ENCODE results near the gene USP3. TPM values are rescaled to one million over a fixed set of nuclear protein-coding genes. Genes with fewer than 3 reads are reported as not detected.
A peak's percentile ranks its signal among the peaks of the same experiment; 100 is the strongest.

Gene USP3
- total RNA-seq, 1 donor from 2014 or later = 29.5 TPM

- no peak for DNase-seq (ENCODE audit: low read depth in 2 of 2)
Observed at GRCh38 chr15:63539998-63540397, 35.6 kb downstream of the USP3 start.

- no peak for DNase-seq (ENCODE audit: low read depth in 2 of 2)
Observed at GRCh38 chr15:63540449-63540848, 36.1 kb downstream of the USP3 start.

DNA sequence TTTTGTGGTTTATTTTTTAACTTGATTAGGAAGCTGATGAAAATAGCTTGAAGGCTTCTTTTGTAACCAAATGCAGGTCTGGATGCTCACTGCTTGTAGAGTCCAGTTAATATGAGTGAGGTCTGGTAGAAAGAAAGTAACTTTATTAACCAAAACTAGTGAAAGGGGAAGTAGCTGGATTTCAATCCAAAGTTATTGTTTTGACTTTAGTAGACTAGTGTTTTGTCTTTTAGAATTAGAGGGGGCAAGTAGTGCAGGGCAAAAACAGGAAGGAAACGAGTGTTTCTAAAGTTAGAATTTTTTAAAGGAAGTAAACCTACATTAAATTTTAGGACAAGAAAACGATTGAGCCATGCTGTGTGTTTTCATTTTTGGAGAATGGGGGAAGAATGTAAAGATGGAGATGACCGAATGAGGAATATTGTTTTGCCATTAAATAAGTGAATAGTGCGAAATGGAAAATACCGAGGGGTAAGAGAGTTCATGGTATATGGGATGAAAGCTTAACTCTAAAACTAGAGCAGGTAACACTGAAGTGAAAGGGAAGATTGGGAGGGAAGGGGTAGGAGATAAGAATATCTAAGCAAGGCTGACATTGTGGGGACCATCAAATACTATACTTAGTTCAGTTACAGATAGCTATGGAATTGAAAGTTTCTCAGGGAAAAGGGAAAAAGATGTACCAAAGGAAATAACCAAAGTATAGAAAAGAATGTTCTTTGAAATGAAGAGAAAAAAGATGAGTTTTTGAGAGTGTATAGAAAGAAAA lies 40.0 kb downstream of the USP3 start:
- no peak for DNase-seq (ENCODE audit: low read depth in 2 of 2)

- no peak for DNase-seq (ENCODE audit: low read depth in 2 of 2)
Observed at GRCh38 chr15:63545520-63545919, 41.1 kb downstream of the USP3 start.

DNA sequence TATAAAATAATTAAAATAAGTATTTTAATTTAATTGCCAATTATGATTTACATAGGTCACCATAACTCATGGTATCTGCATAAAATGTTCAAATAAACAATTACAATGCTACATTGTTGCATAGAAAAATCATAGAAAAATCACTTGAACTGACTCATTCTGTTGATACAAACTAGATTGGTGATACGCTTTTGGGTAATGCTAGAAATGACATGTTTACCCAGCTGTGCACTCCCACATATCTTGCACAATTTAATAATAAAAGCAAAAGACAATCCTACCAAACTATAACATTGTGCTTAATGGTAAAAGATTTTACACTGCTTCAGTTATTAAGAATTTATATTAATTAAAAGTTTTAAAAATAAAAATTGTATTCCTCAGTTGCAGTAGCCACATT lies 47.0 kb downstream of the USP3 start:
- peak in 1 of 2 donors; percentile 13 for DNase-seq (ENCODE audit: low read depth in 2 of 2)

- peak; percentile 86 to 89 for DNase-seq (ENCODE audit: low read depth in 2 of 2)
Observed at GRCh38 chr15:63553388-63553791, 49.0 kb downstream of the USP3 start.

DNA sequence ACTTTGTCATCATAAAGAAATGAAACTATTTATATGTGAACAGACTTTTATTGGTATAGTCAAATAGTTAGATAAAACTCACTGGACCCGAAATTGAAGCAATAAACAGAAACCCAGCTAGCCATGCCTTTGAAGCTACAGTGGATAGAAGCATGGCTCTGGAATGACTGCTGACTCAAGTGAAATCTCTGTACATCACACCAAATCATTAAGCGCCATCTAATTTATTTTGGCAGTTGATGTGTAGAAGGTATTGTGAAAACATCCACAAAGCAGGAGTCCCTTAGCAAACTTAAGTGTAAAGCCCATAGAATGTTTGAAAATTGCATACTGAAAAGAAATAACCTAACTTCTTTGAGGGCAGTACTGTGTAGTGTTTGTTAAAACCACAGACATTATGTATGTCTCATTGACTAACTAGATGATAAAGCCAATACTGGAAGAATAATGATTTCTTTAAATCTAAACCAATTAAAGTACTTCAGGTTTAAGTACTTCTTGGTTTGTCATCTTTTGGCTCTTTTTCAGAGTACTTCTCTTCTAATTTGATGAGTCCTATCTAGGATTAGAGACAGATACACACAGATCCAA lies 50.0 kb downstream of the USP3 start:
- DNase-seq (ENCODE audit: low read depth in 2 of 2) = no peak

DNA sequence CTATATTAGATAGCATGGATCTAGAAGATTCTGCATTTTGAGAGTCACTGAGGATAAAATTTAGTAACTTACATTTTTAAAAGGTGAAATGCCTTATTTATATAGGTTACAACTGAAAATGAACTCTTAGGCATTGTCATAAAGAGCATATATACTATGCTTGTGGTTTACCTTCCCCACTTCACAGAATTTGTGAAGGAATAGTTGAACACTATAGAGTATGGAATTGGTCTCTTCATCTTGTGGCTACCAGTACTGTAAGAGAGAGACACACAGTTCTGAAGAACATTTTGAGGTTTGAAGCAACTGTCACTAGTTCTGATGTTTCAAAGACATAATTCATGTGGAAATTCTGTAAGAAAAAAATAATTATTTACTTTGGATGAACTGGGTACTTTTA lies 51.1 kb downstream of the USP3 start:
- DNase-seq (ENCODE audit: low read depth in 2 of 2) = no peak

- no peak for DNase-seq (ENCODE audit: low read depth in 2 of 2)
Observed at GRCh38 chr15:63556246-63556645, 51.9 kb downstream of the USP3 start.

GRCh38 chr15:63556736-63557135 lies 52.3 kb downstream of the USP3 start:
- no peak for DNase-seq (ENCODE audit: low read depth in 2 of 2)

DNA sequence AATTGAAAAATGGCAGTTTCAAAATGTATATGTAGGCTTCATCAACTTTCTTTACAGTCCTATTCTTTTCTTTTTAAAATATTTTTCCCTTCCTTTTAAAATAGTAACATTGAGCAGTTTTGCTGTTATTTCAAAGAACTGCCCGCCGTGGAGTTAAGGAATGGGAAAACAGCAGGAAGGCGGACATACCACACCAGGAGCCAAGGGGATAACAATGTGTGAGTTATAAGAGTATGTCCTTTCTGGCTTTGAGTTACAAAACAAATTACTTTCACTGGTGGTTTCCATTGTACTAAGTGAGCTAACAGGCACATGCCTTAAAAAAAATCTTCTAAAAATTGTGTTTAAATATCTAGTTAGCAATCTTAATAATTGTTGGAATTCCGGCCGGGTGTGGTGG lies 55.4 kb downstream of the USP3 start:
- DNase-seq (ENCODE audit: low read depth in 2 of 2) = no peak

DNA sequence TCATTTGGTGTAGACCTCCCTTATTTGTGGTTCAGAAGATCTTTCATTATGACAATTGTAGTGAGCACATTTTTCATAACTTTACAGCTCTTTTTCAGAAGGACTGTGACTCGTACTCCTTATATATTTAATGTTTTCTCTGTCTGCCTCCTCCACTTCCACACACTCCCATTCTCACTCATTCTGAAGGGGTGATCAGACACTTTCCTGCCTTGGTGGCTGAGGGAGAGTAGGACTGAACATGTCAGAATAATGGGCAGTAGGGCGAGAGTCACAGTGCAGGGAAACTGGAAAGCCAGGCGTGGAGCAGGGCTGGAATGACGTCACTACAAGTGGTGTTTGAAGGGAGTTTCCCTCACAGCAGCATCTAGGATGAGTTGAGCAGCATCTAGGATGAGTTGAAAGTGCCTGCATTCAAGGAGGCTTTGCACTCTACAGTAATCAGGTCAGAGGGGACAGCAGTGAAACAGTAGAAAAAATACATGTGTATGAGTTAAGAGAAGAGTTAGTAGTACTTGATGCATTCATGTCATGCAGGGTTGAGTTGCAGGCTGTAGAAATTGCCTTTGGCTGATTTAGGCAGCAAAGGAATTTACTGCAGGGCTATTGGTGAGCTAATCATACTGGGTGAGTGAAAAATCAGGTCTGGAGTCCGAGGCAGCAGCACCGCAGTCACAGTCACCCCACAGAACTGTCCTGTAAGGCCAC lies 56.5 kb downstream of the USP3 start:
- no peak for DNase-seq (ENCODE audit: low read depth in 2 of 2)

- no peak for DNase-seq (ENCODE audit: low read depth in 2 of 2)
Observed at GRCh38 chr15:63564093-63564492, 59.7 kb downstream of the USP3 start.

DNA sequence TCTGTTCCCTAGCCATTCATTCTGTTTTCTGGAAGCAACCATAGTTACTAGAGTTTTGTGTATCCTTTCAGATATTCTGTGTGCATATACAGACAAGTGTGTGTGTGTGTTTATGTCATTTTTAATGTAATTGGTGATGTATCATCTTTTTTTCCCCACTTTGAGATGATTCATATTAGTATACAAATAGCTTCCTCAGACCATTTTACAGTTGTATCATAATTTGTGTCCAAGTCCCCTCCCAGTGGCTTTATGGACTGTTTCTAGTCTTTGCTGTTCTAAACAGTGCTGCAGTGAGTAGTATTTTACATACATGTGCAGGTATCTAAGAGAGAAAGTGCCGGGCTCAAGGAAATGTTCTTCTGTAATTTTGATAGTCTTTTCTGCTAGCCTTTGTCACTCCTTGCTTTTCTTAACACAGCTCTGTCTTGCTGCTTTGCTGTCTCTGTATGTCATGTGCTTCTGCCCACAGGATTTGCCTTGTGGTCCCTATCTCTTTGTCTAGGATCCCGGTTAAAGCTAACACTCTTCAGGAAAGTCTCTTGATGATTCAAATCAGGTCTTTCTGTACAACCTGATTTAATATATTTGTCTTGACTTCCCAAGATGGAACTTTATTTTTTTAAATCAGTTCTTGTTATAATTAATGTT lies 61.3 kb downstream of the USP3 start:
- no peak for DNase-seq (ENCODE audit: low read depth in 2 of 2)

- no peak for DNase-seq (ENCODE audit: low read depth in 2 of 2)
Observed at GRCh38 chr15:63572749-63573464, 68.5 kb downstream of the USP3 start.

GRCh38 chr15:63573533-63573932 lies 69.1 kb downstream of the USP3 start:
- DNase-seq (ENCODE audit: low read depth in 2 of 2) = no peak

GRCh38 chr15:63575312-63575711 lies 70.9 kb downstream of the USP3 start:
- no peak for DNase-seq (ENCODE audit: low read depth in 2 of 2)

DNA sequence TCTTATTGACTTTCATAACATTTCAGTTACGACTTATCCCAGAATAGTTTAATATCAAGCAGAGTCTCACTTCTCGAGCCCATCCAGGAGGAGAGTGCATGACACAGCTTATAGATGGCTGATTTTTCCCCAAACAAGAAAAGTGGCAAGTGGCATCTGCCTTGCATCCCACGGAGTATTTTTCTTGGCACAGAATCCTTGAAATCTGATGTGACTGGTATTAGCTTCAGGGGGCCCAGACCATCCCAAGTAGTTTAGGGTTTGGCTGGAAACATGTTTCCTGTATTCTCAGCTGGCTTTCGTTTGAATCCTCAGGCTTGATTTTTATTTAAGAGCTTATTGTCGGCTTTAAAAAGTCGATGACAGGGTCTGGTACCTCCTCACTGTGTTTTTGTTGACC lies 72.0 kb downstream of the USP3 start:
- no peak for DNase-seq (ENCODE audit: low read depth in 2 of 2)

DNA sequence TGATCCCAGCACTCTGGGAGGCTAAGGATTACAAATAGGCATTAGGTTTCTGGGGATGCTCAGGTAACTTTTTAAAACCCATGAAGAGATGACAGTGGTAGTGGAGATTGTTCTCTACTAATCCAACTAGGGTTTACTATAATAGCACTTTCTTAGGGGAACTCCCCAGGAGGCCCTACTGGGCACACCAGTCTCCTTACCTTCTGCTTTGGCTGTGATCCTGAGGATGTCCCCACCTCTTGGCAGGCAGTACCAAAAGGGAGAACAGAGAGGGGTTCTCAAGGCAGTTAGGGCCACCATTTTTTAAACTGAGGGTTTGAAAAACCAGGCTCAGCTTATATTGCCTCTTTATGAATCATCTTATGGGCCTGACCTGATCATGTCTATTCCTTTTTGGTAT lies 77.8 kb downstream of the USP3 start:
- no peak for DNase-seq (ENCODE audit: low read depth in 2 of 2)

- no peak for DNase-seq (ENCODE audit: low read depth in 2 of 2)
Observed at GRCh38 chr15:63582718-63583426, 78.5 kb downstream of the USP3 start.

DNA sequence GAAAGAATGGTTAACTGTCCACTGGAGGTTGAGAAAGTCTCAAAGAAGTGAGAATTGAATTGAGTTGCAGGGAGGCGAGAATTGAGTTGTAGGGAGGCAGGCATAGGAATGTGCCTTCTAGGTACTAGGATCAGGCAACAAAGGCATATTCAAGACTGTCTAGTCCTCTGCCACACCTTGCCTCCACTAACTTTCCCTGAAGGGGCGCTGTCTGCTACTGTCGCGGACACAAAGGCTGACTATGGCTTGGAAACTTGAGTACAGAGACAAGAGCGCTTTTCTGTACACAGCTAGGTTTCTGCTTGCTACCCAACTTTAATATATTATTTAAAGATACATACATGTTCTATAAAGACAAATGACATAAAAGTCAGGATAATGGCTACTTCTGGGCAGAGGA lies 82.4 kb downstream of the USP3 start:
- no peak for DNase-seq (ENCODE audit: low read depth in 2 of 2)
